Gastrocnemius medialis (tissue), 4 donors: Measurements from ENCODE around the gene CLSTN3. TPM values are rescaled to one million over a fixed set of nuclear protein-coding genes. Genes with fewer than 3 reads are reported as not detected.
A peak's percentile ranks its signal among the peaks of the same experiment; 100 is the strongest.

ENCODE experiments used
- ATAC-seq, 2 donors: fragments of 150-250 bp; one replicate each; pipeline ENCODE4 v1.9.1; 2016
- DNase-seq, 2 donors: peaks; one replicate each; pipeline ENCODE4 v3.0.0-alpha.2; 2019
- H3K27ac ChIP-seq, 4 donors: fragments of 200-600 bp; sonication (generic); 1 replicate in 1 of 4; 2 replicates in 3 of 4; pipeline ENCODE4 v1.5.1; 2016 to 2018; ENCODE audit warnings: mild to moderate bottlenecking in 2 of 4, moderate library complexity in 1 of 4
- H3K27me3 ChIP-seq, 3 donors: fragments of 200-600 bp; sonication (generic) in 2 of 3; 1 replicate in 1 of 3; 2 replicates in 2 of 3; pipeline versions ENCODE4 v1.5.1 to v1.6.0; 2016 to 2019; ENCODE audit warnings: mild to moderate bottlenecking in 1 of 3, moderate library complexity in 1 of 3
- H3K36me3 ChIP-seq, 2 donors: fragments of 200-600 bp; sonication (generic) in 1 of 2; one replicate each; pipeline ENCODE4 v1.5.1; 2017 to 2018
- H3K4me1 ChIP-seq, 2 donors: fragments of 200-600 bp; sonication (generic) in 1 of 2; one replicate each; pipeline ENCODE4 v1.5.1; 2016 to 2017; ENCODE audit warnings: mild to moderate bottlenecking in 2 of 2
- H3K4me3 ChIP-seq, 4 donors: fragments of 200-600 bp; sonication (generic) in 3 of 4; 1 replicate in 1 of 4; 2 replicates in 3 of 4; pipeline ENCODE4 v1.5.1; 2016 to 2019; ENCODE audit warnings: mild to moderate bottlenecking in 2 of 4
- H3K9me3 ChIP-seq, 3 donors: fragments of 200-600 bp; sonication (generic) in 2 of 3; 1 replicate in 1 of 3; 2 replicates in 2 of 3; pipeline ENCODE4 v1.5.1; 2016 to 2019
- CTCF ChIP-seq, 5 experiments: fragments of 450-650 bp in 3 of 5; fragments of 200-600 bp in 2 of 5; sonication (generic) in 2 of 5; IDR thresholded peaks in 4 of 5; conservative IDR thresholded peaks in 1 of 5; 1 replicate in 4 of 5; 2 replicates in 1 of 5; pipeline ENCODE4 v1.5.1; 2016 to 2019; ENCODE audit warnings: antibody characterized with exemption in 5 of 5, mild to moderate bottlenecking in 3 of 5, moderate library complexity in 3 of 5
- POLR2A ChIP-seq, 2 donors: fragments of 450-650 bp; IDR thresholded peaks; one replicate each; pipeline ENCODE4 v1.6.1; 2017; ENCODE audit warnings: antibody characterized with exemption in 2 of 2, mild to moderate bottlenecking in 2 of 2, moderate library complexity in 2 of 2
- in situ Hi-C, 4 donors: fragments of 200-750 bp; cut with MboI; loops; one replicate each; pipeline versions ENCODE4 v1.15.0 to v1.8.0; 2017; ENCODE audit warnings: low sequenced_read_pairs in 4 of 4
- intact Hi-C: fragments of 100-400 bp; cut with DNase I; formaldehyde crosslinking; loops from one replicate; pipeline ENCODE4 v1.15.1; 2023; ENCODE audit warnings: low total_unique reads
- total RNA-seq, 4 donors: library from RNA; depleted of rRNA; stranded (reverse); fragments of >200 nt; gene quantifications; one replicate each; pipeline versions ENCODE4 v1.1.0 to v1.2.3, GENCODE V29; 2016

Gene CLSTN3
- total RNA-seq, 4 donors from 2014 or later, result 1.2 to 3.5 (median 2.4) TPM

GRCh38 chr12:7203109-7203508, 72.9 kb downstream of the CLSTN3 start:
- Histone ChIP-seq H3K4me1 (no peaks in the 10 kb centered on the region), H3K4me3 (no peak overlapping the region), H3K36me3 (peaks cover 0 to 83% of the 10 kb centered on the region in 2 donors), H3K27me3 (no peaks in the 10 kb centered on the region), H3K9me3 (no peaks in the 10 kb centered on the region), H3K27ac (no peak overlapping the region)
- intact Hi-C loops (no loop called here), in situ Hi-C loops (no loop called here)
- no peak for TF ChIP-seq CTCF (IDR thresholded peaks at IDR 0.05 in 4 of 5, conservative IDR thresholded peaks at IDR 0.05 in 1 of 5)
- TF ChIP-seq POLR2A (IDR thresholded peaks at IDR 0.05), result no peak
- no peak for DNase-seq
- no peak for ATAC-seq

DNA sequence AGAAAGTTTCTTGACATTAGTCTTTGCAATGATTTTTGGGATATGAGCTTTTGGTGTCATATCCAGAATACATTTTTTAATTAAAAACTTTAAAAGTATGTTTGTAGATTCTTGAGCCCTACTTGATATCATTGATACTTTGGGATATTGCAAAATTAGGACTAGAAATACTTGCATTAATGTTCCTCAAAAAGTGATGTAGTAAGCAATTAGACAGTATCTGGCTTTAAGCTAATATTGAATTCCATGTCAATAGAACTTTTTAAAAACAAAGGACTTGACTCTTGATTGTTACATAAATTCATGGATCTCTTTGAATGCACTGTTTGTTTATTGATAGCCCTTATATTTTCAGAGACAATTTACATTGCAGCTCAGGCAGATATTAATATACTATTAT, 74.9 kb downstream of the CLSTN3 start:
- ATAC-seq (no peak), DNase-seq (no peak)
- no peaks in the 10 kb centered on the region for H3K9me3 ChIP-seq
- no peaks in the 10 kb centered on the region for H3K4me1 ChIP-seq
- intact Hi-C loops, result no loop called here
- no peaks in the 10 kb centered on the region for H3K27me3 ChIP-seq
- H3K27ac ChIP-seq, result no peak overlapping the region
- TF ChIP-seq POLR2A (IDR thresholded peaks at IDR 0.05) (no peak), CTCF (IDR thresholded peaks at IDR 0.05 in 4 of 5, conservative IDR thresholded peaks at IDR 0.05 in 1 of 5) (no peak)
- no peak overlapping the region for H3K4me3 ChIP-seq
- in situ Hi-C loops, result no loop called here
- H3K36me3 ChIP-seq, result peaks cover 3 to 95% of the 10 kb centered on the region in 2 donors

DNA sequence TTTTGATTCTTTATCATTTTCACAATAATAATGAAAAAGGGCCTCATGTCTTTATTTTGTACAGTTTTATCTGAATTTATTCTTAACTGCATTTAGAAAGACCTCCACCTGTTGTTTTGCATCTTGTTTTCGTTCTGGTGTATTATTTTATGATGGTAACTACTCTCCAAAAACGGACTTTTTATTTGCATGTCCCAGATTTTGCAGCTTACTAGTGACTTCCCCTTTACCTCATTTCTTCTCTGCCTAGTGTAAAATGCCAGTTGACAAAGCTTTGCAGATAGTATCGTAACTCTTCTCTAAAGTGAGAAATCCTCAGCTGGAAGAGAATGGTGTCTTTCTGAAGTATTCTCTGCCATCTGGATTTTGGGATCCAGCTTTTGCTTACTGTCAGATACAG, 76.5 kb downstream of the CLSTN3 start:
- Histone ChIP-seq H3K27me3 (no peaks in the 10 kb centered on the region), H3K27ac (no peak overlapping the region), H3K9me3 (no peaks in the 10 kb centered on the region), H3K4me1 (no peaks in the 10 kb centered on the region), H3K36me3 (peaks cover 3 to 100% of the 10 kb centered on the region in 2 donors), H3K4me3 (no peak overlapping the region)
- no peak for DNase-seq
- in situ Hi-C loops, result no loop called here
- no peak for TF ChIP-seq CTCF (IDR thresholded peaks at IDR 0.05 in 4 of 5, conservative IDR thresholded peaks at IDR 0.05 in 1 of 5)
- no peak for TF ChIP-seq POLR2A (IDR thresholded peaks at IDR 0.05)
- intact Hi-C loops, result no loop called here
- ATAC-seq, result no peak

DNA sequence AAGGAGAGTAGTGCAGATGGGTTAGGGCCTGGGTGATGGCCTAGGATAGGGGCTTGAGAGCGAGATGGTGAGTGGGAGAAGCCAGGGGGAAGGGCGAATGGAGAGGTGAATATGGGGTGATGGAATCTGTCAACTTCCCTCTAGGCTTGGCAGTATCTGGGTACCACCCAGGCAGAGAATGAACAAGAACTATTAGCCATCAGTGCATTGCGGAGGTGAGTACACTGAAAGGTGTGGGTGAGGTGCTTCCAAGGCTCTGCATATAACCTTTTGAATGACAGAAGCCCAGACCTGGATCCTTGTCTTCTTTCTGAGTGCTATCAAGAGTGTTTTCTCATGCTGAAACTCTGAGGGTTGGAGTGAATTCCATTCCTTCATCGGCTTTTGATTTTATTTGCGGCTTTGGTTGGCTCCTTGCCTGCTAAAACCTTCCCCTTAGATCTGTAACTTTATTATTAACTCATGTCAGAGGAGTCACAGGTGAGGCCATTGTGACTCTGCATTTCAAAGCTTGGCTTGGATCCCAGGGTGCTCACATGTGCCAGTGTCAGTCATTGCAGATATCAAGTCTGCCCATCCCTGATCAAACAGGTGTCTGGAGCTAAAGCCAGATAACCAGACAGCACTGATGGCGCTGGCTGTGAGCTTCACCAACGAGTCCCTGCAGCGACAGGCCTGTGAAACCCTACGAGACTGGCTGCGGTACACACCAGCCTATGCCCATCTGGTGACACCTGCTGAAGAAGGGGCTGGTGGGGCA, 77.9 kb downstream of the CLSTN3 start:
- in situ Hi-C loops, result no loop called here
- no peaks in the 10 kb centered on the region for H3K4me1 ChIP-seq
- TF ChIP-seq CTCF (IDR thresholded peaks at IDR 0.05 in 4 of 5, conservative IDR thresholded peaks at IDR 0.05 in 1 of 5) (no peak), POLR2A (IDR thresholded peaks at IDR 0.05) (no peak)
- no peak overlapping the region for H3K4me3 ChIP-seq
- intact Hi-C loops, result no loop called here
- DNase-seq, result peak; percentile 25 to 62
- peaks cover 3 to 98% of the 10 kb centered on the region in 2 donors for H3K36me3 ChIP-seq
- peak; percentile 77 to 86 for ATAC-seq
- H3K9me3 ChIP-seq, result no peaks in the 10 kb centered on the region
- peak overlapping the region in 3 of 4 donors; percentile 51 to 75 (median 69) for H3K27ac ChIP-seq
- H3K27me3 ChIP-seq, result no peaks in the 10 kb centered on the region

Other genes with a start within 250 kb of the CLSTN3 start
- 10 to 100 TPM in 2 of 4 donors, 1 to 10 TPM in 2; 6.5 to 14.0 (median 11.0) TPM for gene LRRC23, start 225.5 kb upstream of the CLSTN3 start, total RNA-seq
- gene ENO2, start 215.8 kb upstream of the CLSTN3 start, total RNA-seq, result 1 to 10 TPM in 3 of 4 donors, under 1 TPM in 1; 0.97 to 6.2 (median 1.8) TPM
- gene ATN1, start 202.4 kb upstream of the CLSTN3 start, total RNA-seq, result 10 to 100 TPM; 11.5 to 31.5 (median 26.5) TPM
- gene RNU7-1, start 186.6 kb upstream of the CLSTN3 start, total RNA-seq, result not detected
- 100 to 1,000 TPM; 175 to 220 (median 183) TPM for gene C12orf57, start 186.3 kb upstream of the CLSTN3 start, total RNA-seq
- 1 to 10 TPM in 3 of 4 donors, under 1 TPM in 1; 0.87 to 7.6 (median 5.0) TPM for gene PTPN6, start 179.0 kb upstream of the CLSTN3 start, total RNA-seq
- 100 to 1,000 TPM; 226 to 304 (median 238) TPM for gene PHB2, start 159.7 kb upstream of the CLSTN3 start, total RNA-seq
- gene EMG1, start 159.5 kb upstream of the CLSTN3 start, total RNA-seq, result 10 to 100 TPM; 25.8 to 40.6 (median 32.1) TPM
- 10 to 100 TPM; 19.4 to 42.8 (median 36.7) TPM for gene LPCAT3, start 111.9 kb upstream of the CLSTN3 start, total RNA-seq
- 10 to 100 TPM; 58.1 to 90.8 (median 85.9) TPM for gene C1S, start 69.7 kb upstream of the CLSTN3 start, total RNA-seq
- gene C1R, start 37.9 kb upstream of the CLSTN3 start, total RNA-seq, result 10 to 100 TPM; 47.5 to 97.8 (median 74.9) TPM
- 10 to 100 TPM; 15.0 to 18.7 (median 16.7) TPM for gene C1RL, start 21.2 kb upstream of the CLSTN3 start, total RNA-seq
- not detected for gene RBP5, start 1.5 kb upstream of the CLSTN3 start, total RNA-seq
- gene PEX5, start 59.3 kb downstream of the CLSTN3 start, total RNA-seq, result 10 to 100 TPM; 66.8 to 96.9 (median 71.1) TPM
- not detected for gene ACSM4, start 173.7 kb downstream of the CLSTN3 start, total RNA-seq